Fibroblast of the aortic adventitia (primary cell): ENCODE results near the gene GCAT. TPM values are rescaled to one million over a fixed set of nuclear protein-coding genes. Genes with fewer than 3 reads are reported as not detected.

ENCODE experiments used
- DNase-seq: peaks from one replicate; pipeline ENCODE4 v3.0.0-alpha.2; 2010; ENCODE audit warnings: low read depth
- H3K4me3 ChIP-seq: 2 replicates; pipeline ENCODE4 v1.5.1; 2011; ENCODE audit warnings: low read depth, mild to moderate bottlenecking, control low read depth, low read length, moderate library complexity
- CTCF ChIP-seq: IDR thresholded peaks from 2 replicates; pipeline ENCODE4 v1.5.1; 2011; ENCODE audit warnings: mild to moderate bottlenecking, low read length, control low read depth, inconsistent platforms; ENCODE audit not compliant: insufficient read depth
- total RNA-seq: library from RNA; depleted of rRNA; stranded (reverse); fragments of >200 nt; gene quantifications from 2 replicates; pipeline ENCODE4 v1.2.3, GENCODE V29; 2012; ENCODE audit warnings: low replicate concordance

GCAT gene
- total RNA-seq, 1 donor, result 13.1 TPM

GRCh38 chr22:37844904-37845329 lies 37.2 kb downstream of the GCAT start:
- DNase-seq, result no peak
- TF ChIP-seq CTCF, result no peak
- H3K4me3 ChIP-seq, result peak overlapping the region; percentile 55

GRCh38 chr22:37846433-37846832 lies 38.7 kb downstream of the GCAT start:
- DNase-seq, result no peak
- no peak for TF ChIP-seq CTCF
- H3K4me3 ChIP-seq, result no peak overlapping the region

- TF ChIP-seq CTCF, result no peak
- DNase-seq, result peak; percentile 42
- peak overlapping the region; percentile 80 for H3K4me3 ChIP-seq
Observed at GRCh38 chr22:37848587-37849088, 40.9 kb downstream of the GCAT start.

- peak; percentile 83 for DNase-seq
- H3K4me3 ChIP-seq, result peak within 1 kb of the TSS; percentile 80
- TF ChIP-seq CTCF, result no peak
Observed at GRCh38 chr22:37849089-37849751, 41.5 kb downstream of the GCAT start, which contains the start of gene EIF3L. Gene EIF3L, plus strand, starts transcription at chr22:37849419. Its CDS starts 31 bp downstream, at chr22:37849450.

GRCh38 chr22:37850801-37851200 lies 43.1 kb downstream of the GCAT start:
- no peak for DNase-seq
- TF ChIP-seq CTCF, result no peak
- no peak overlapping the region for H3K4me3 ChIP-seq

GRCh38 chr22:37852418-37852817 lies 44.7 kb downstream of the GCAT start:
- no peak for DNase-seq
- no peak for TF ChIP-seq CTCF

GRCh38 chr22:37854946-37855345 lies 47.2 kb downstream of the GCAT start:
- DNase-seq, result no peak
- TF ChIP-seq CTCF, result no peak
- H3K4me3 ChIP-seq, result no peak overlapping the region

More at GRCh38 chr22:37852418-37852817, 44.7 kb downstream of the GCAT start:
- no peak overlapping the region for H3K4me3 ChIP-seq
